Calu3 (cell line): ENCODE data around the gene KCNK4. TPM values are rescaled to one million over a fixed set of nuclear protein-coding genes. Genes with fewer than 3 reads are reported as not detected.

Source experiments
- BruUV-seq: library from RNA; stranded (reverse); fragments of 400-500 nt; replicated peaks from 2 replicates; lab custom pipeline; 2021; lab: Mats Ljungman, UMichigan
- CTCF ChIA-PET: fragments of 300-600 bp; sonication (Branson Sonifier 250); formaldehyde crosslinking; loops from one replicate; lab custom pipeline; 2022; ENCODE audit warnings: antibody characterized with exemption; lab: Charles Lee
- DNase-seq: peaks from one replicate; pipeline ENCODE4 v3.0.0; 2022
- H3K27ac Mint-ChIP-seq: one replicate; pipeline ENCODE4 v1.8.0; 2022; ENCODE audit warnings: mixed read lengths; ENCODE audit not compliant: unreplicated experiment
- H3K27me3 Mint-ChIP-seq: one replicate; pipeline ENCODE4 v1.8.0; 2022; ENCODE audit warnings: mixed read lengths; ENCODE audit not compliant: unreplicated experiment
- H3K36me3 Mint-ChIP-seq: one replicate; pipeline ENCODE4 v1.8.0; 2022; ENCODE audit warnings: mild to moderate bottlenecking, moderate library complexity, mixed read lengths; ENCODE audit not compliant: insufficient read depth, unreplicated experiment
- H3K4me1 Mint-ChIP-seq: one replicate; pipeline ENCODE4 v1.8.0; 2022; ENCODE audit warnings: mild to moderate bottlenecking, low read depth, mixed read lengths; ENCODE audit not compliant: unreplicated experiment
- H3K4me3 Mint-ChIP-seq: one replicate; pipeline ENCODE4 v1.8.0; 2022; ENCODE audit warnings: mild to moderate bottlenecking, low read depth, moderate library complexity, mixed read lengths; ENCODE audit not compliant: unreplicated experiment
- H3K9me3 Mint-ChIP-seq: one replicate; pipeline ENCODE4 v1.8.0; 2022; ENCODE audit warnings: low read depth, mixed read lengths; ENCODE audit not compliant: unreplicated experiment
- CTCF ChIP-seq: fragments of 200-600 bp; IDR thresholded peaks from one replicate; pipeline ENCODE4 v1.8.0; 2022; ENCODE audit warnings: antibody characterized with exemption; ENCODE audit not compliant: unreplicated experiment
- intact Hi-C: fragments of 100-400 bp; cut with micrococcal nuclease; formaldehyde crosslinking; loops from one replicate; pipeline ENCODE4 v1.10.0; 2022; ENCODE audit not compliant: unreplicated experiment
- total RNA-seq: library from RNA; stranded (reverse); gene quantifications from 2 replicates; pipeline ENCODE4 v1.2.3, GENCODE V29; 2022

Gene KCNK4
- total RNA-seq, 1 experiment from 2014 or later = not detected

- H3K4me3 Mint-ChIP-seq = peak overlapping the region; percentile 24
- no peak for DNase-seq
- peaks cover 83% of the 10 kb centered on the region for H3K27me3 Mint-ChIP-seq
- peaks cover 7% of the 10 kb centered on the region for H3K36me3 Mint-ChIP-seq
- BruUV-seq = no TSS peak
- TF ChIP-seq CTCF = no peak
- H3K27ac Mint-ChIP-seq = no peak overlapping the region
- peaks cover 7% of the 10 kb centered on the region for H3K4me1 Mint-ChIP-seq
- intact Hi-C loops = no loop called here
- CTCF ChIA-PET = no interaction called here
- H3K9me3 Mint-ChIP-seq = no peaks in the 10 kb centered on the region
These were observed 1.6 kb downstream of the KCNK4 start for GRCh38 chr11:64292460-64293254.

- H3K27ac Mint-ChIP-seq = no peak overlapping the region
- no TSS peak for BruUV-seq
- H3K27me3 Mint-ChIP-seq = peaks cover 94% of the 10 kb centered on the region
- H3K4me1 Mint-ChIP-seq = peaks cover 12% of the 10 kb centered on the region
- no peak for DNase-seq
- intact Hi-C loops = no loop called here
- H3K4me3 Mint-ChIP-seq = no peak overlapping the region
- H3K36me3 Mint-ChIP-seq = peaks cover 4% of the 10 kb centered on the region
- no peaks in the 10 kb centered on the region for H3K9me3 Mint-ChIP-seq
- no peak for TF ChIP-seq CTCF
- CTCF ChIA-PET = interaction anchor here (0.7 kb wide), 1 partner anchor 40 kb away, joined by 10 read pairs; no protein-coding TSS in a partner anchor
These were observed 3.7 kb downstream of the KCNK4 start for GRCh38 chr11:64294774-64295173.

- no peak for DNase-seq
- CTCF ChIA-PET = no interaction called here
- intact Hi-C loops = no loop called here
- Mint-ChIP-seq H3K4me1 (peaks cover 18% of the 10 kb centered on the region), H3K27ac (no peak overlapping the region), H3K36me3 (peaks cover 5% of the 10 kb centered on the region), H3K4me3 (no peak overlapping the region), H3K27me3 (peaks cover 94% of the 10 kb centered on the region), H3K9me3 (no peaks in the 10 kb centered on the region)
- no TSS peak for BruUV-seq
- TF ChIP-seq CTCF = no peak
These were observed 4.7 kb downstream of the KCNK4 start for GRCh38 chr11:64295760-64296159.

- CTCF ChIA-PET = no interaction called here
- no peak overlapping the region for H3K4me3 Mint-ChIP-seq
- H3K27me3 Mint-ChIP-seq = peaks cover 93% of the 10 kb centered on the region
These were observed 5.1 kb downstream of the KCNK4 start for GRCh38 chr11:64296236-64296635.

More at GRCh38 chr11:64296236-64296635, 5.1 kb downstream of the KCNK4 start:
- Mint-ChIP-seq H3K36me3 (peaks cover 4% of the 10 kb centered on the region), H3K9me3 (no peaks in the 10 kb centered on the region), H3K27ac (no peak overlapping the region), H3K4me1 (peaks cover 17% of the 10 kb centered on the region)
- no TSS peak for BruUV-seq
- no peak for TF ChIP-seq CTCF
- DNase-seq = no peak
- intact Hi-C loops = no loop called here
